Mesenchymal stem cell (in vitro differentiated cells and primary cell): ENCODE results near the gene PPM1E.
"Not testable (repeated sequence)": the region's sequence is repeated elsewhere in the genome, so short reads cannot be mapped to it uniquely, and the experiment has no call there.

Source experiments
- DNase-seq: peaks from one replicate; pipeline ENCODE4 v3.0.0-alpha.2; 2013
- H2AFZ ChIP-seq: one replicate; pipeline ENCODE4 v1.6.1; 2013; ENCODE audit warnings: low read depth, mild to moderate bottlenecking, control low read depth, inconsistent platforms, low read length, moderate library complexity
- H2AK5ac ChIP-seq: 2 replicates; pipeline ENCODE4 v1.6.1; 2013; ENCODE audit warnings: low read length, moderate library complexity, mild to moderate bottlenecking, inconsistent platforms; ENCODE audit not compliant: severe bottlenecking
- H2BK120ac ChIP-seq: one replicate; pipeline ENCODE4 v1.6.1; 2013; ENCODE audit warnings: low read depth, mild to moderate bottlenecking, inconsistent platforms, low read length, moderate library complexity
- H2BK12ac ChIP-seq, 2 experiments: one replicate each; pipeline ENCODE4 v1.6.1; 2013; ENCODE audit warnings: inconsistent platforms in 2 of 2, low read length in 2 of 2, mild to moderate bottlenecking in 2 of 2, moderate library complexity in 2 of 2, control low read depth in 1 of 2
- H2BK15ac ChIP-seq: one replicate; pipeline ENCODE4 v1.6.1; 2013; ENCODE audit warnings: mild to moderate bottlenecking, low read depth, inconsistent platforms; ENCODE audit not compliant: poor library complexity, severe bottlenecking
- H2BK5ac ChIP-seq: 2 replicates; pipeline ENCODE4 v1.6.1; 2013; ENCODE audit warnings: low read depth, mild to moderate bottlenecking, low read length, control low read depth, inconsistent platforms; ENCODE audit not compliant: poor library complexity, severe bottlenecking
- H3K14ac ChIP-seq, 2 experiments: one replicate each; pipeline ENCODE4 v1.6.1; 2013; ENCODE audit warnings: inconsistent platforms in 2 of 2, low read length in 2 of 2, control low read depth in 1 of 2, mild to moderate bottlenecking in 1 of 2, moderate library complexity in 1 of 2
- H3K18ac ChIP-seq, 2 experiments: one replicate each; pipeline ENCODE4 v1.6.1; 2013; ENCODE audit warnings: inconsistent platforms in 2 of 2, low read length in 2 of 2, control low read depth in 1 of 2, low read depth in 1 of 2, mild to moderate bottlenecking in 1 of 2
- H3K23ac ChIP-seq, 2 experiments: one replicate each; pipeline ENCODE4 v1.6.1; 2013; ENCODE audit warnings: inconsistent platforms in 2 of 2, low read length in 2 of 2, mild to moderate bottlenecking in 2 of 2, moderate library complexity in 2 of 2, control low read depth in 1 of 2
- H3K27ac ChIP-seq: 2 replicates; pipeline ENCODE4 v1.5.1; 2013; ENCODE audit warnings: mild to moderate bottlenecking, moderate library complexity, low read length, control low read depth, inconsistent platforms; ENCODE audit not compliant: poor library complexity, severe bottlenecking
- H3K27me3 ChIP-seq, 2 experiments: 2 replicates each; pipeline versions ENCODE4 v1.6.1 to v1.7.0; 2013; ENCODE audit warnings: low read length in 2 of 2, mild to moderate bottlenecking in 2 of 2, moderate library complexity in 2 of 2, control low read depth in 1 of 2, inconsistent platforms in 1 of 2; ENCODE audit not compliant: control insufficient read depth in 1 of 2, insufficient read depth in 1 of 2
- H3K36me3 ChIP-seq, 2 experiments: 2 replicates each; pipeline versions ENCODE4 v1.6.1 to v1.7.0; 2013; ENCODE audit warnings: low read length in 2 of 2, control low read depth in 1 of 2, inconsistent platforms in 1 of 2, low read depth in 1 of 2, mild to moderate bottlenecking in 1 of 2; ENCODE audit not compliant: insufficient read depth in 2 of 2, control insufficient read depth in 1 of 2
- H3K4ac ChIP-seq, 2 experiments: one replicate each; pipeline ENCODE4 v1.6.1; 2013; ENCODE audit warnings: inconsistent platforms in 2 of 2, low read length in 2 of 2, mild to moderate bottlenecking in 2 of 2, moderate library complexity in 2 of 2, control low read depth in 1 of 2, low read depth in 1 of 2
- H3K4me1 ChIP-seq: 2 replicates; pipeline ENCODE4 v1.6.1; 2013; ENCODE audit warnings: low read depth, low read length, control low read depth; ENCODE audit not compliant: control insufficient read depth, insufficient read depth
- H3K4me2 ChIP-seq: 2 replicates; pipeline ENCODE4 v1.6.1; 2013; ENCODE audit warnings: low read length, mild to moderate bottlenecking, inconsistent platforms; ENCODE audit not compliant: poor library complexity, severe bottlenecking
- H3K4me3 ChIP-seq, 2 experiments: 2 replicates each; pipeline versions ENCODE4 v1.5.1 to v1.7.0; 2013; ENCODE audit warnings: low read length in 2 of 2, mild to moderate bottlenecking in 2 of 2, control low read depth in 1 of 2, low read depth in 1 of 2; ENCODE audit not compliant: insufficient read depth in 1 of 2
- H3K79me1 ChIP-seq: replicated peaks from 2 replicates; pipeline ENCODE4 v1.6.1; 2013; ENCODE audit warnings: mild to moderate bottlenecking, control low read depth, low read length, inconsistent platforms; ENCODE audit not compliant: poor library complexity, severe bottlenecking
- H3K9ac ChIP-seq: 2 replicates; pipeline ENCODE4 v1.7.0; 2013; ENCODE audit warnings: mild to moderate bottlenecking, low read length, moderate library complexity
- H3K9me3 ChIP-seq: 2 replicates; pipeline ENCODE4 v1.7.0; 2013; ENCODE audit warnings: mild to moderate bottlenecking, low read length; ENCODE audit not compliant: control insufficient read depth
- H4K8ac ChIP-seq: one replicate; pipeline ENCODE4 v1.6.1; 2013; ENCODE audit warnings: inconsistent platforms, mild to moderate bottlenecking, low read length, moderate library complexity
- H4K91ac ChIP-seq: one replicate; pipeline ENCODE4 v1.6.1; 2013; ENCODE audit warnings: mild to moderate bottlenecking, low read length, inconsistent platforms
- WGBS: methylation state at CpG from one replicate; pipeline ENCODE4 v1.1.7; 2013; ENCODE audit warnings: mixed read lengths; 5-methylcytosine and 5-hydroxymethylcytosine counted together

PPM1E gene

DNA sequence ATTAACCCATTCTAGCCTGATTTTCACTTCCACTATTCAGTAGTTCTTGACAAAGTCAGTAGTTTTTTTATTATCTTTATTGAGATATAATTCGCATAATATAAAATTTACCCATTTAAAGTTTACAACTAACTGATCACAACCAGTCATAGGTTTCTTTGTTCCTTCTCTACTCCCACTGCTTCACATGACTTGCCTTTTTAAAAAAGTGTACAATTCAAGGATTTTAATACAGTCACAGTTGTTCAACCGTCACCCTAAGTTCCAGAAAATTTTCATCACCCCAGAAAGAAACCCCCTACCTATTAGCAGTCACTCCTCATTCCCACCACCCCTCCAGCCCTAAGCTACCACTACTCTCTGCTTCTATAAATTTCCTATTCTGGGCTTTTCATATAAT is 188.5 kb downstream of the PPM1E start:
- Histone ChIP-seq H3K4me3 (no peak overlapping the region), H2BK15ac (no peak overlapping the region), H3K4me2 (no peak overlapping the region), H3K36me3 (no peaks in the 10 kb centered on the region), H3K14ac (no peak overlapping the region), H4K91ac (no peak overlapping the region), H2BK120ac (no peak overlapping the region), H3K27ac (no peak overlapping the region), H3K4me1 (no peaks in the 10 kb centered on the region), H3K18ac (no peak overlapping the region), H2BK12ac (no peak overlapping the region), H2AFZ (no peak overlapping the region), H3K79me1 (no peaks in the 10 kb centered on the region), H2AK5ac (no peak overlapping the region), H3K23ac (no peak overlapping the region), H3K27me3 (no peaks in the 10 kb centered on the region), H3K9me3 (peaks cover 15% of the 10 kb centered on the region), H2BK5ac (no peak overlapping the region), H3K4ac (no peak overlapping the region), H4K8ac (no peak overlapping the region), H3K9ac (no peak overlapping the region)
- 100% methylated on average over 2 of the region's 2 CpGs for WGBS
- no peak for DNase-seq

DNA sequence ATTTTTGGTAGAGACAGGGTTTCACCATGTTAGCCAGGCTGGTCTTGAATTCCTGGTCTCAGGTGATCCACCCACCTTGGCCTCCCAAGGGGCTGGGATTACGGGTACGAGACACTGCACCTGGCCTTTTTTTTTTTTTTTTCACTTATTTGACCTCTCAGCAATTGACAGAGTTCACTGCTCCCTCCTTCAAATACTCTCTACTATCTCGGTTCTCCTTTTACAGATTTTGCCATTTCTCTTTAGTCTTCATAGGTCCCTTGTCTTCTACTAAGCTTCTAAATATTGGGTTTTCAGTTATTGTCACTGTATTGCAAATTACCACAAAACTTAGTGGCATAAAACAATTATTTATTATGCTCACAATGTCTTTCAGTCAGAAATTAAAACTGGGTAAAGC is 191.8 kb downstream of the PPM1E start:
- H2AFZ ChIP-seq: no peak overlapping the region
- no peak overlapping the region for H4K8ac ChIP-seq
- H3K23ac ChIP-seq: no peak overlapping the region
- no peaks in the 10 kb centered on the region for H3K27me3 ChIP-seq
- no peak overlapping the region for H4K91ac ChIP-seq
- H2AK5ac ChIP-seq: no peak overlapping the region
- H2BK15ac ChIP-seq: no peak overlapping the region
- no peak overlapping the region for H3K27ac ChIP-seq
- H2BK12ac ChIP-seq: no peak overlapping the region
- no peaks in the 10 kb centered on the region for H3K4me1 ChIP-seq
- no peaks in the 10 kb centered on the region for H3K36me3 ChIP-seq
- H3K4me2 ChIP-seq: no peak overlapping the region
- no peak overlapping the region for H2BK120ac ChIP-seq
- no peak overlapping the region for H2BK5ac ChIP-seq
- H3K9me3 ChIP-seq: peaks cover 39% of the 10 kb centered on the region
- no peak overlapping the region for H3K9ac ChIP-seq
- H3K4me3 ChIP-seq: no peak overlapping the region
- DNase-seq: no peak
- no peak overlapping the region for H3K4ac ChIP-seq
- WGBS: 100% methylated on average over 2 of the region's 3 CpGs
- no peaks in the 10 kb centered on the region for H3K79me1 ChIP-seq
- H3K14ac ChIP-seq: no peak overlapping the region
- no peak overlapping the region for H3K18ac ChIP-seq

DNA sequence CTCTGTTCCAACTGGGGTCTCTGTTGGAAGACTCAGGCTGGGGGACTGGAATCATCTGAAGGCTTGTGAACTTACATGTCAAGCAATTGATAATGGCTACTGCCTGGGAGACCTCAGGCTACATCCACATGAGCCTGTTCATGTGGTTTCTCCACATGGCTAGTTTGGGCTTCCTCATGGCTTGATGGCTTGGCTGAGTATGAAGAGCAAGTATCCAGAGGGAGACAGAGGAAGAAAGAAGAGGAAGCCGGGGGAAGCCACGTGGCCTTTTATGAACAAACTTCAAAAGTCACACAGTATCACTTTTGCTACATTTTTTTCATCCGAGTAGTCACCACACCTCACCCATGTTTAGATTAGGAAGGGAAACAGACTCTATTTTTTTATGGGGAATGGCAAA is 192.2 kb downstream of the PPM1E start:
- H3K4me3 ChIP-seq: no peak overlapping the region
- H4K8ac ChIP-seq: no peak overlapping the region
- no peak for DNase-seq
- H3K4ac ChIP-seq: no peak overlapping the region
- no peak overlapping the region for H3K4me2 ChIP-seq
- no peak overlapping the region for H2AK5ac ChIP-seq
- no peaks in the 10 kb centered on the region for H3K79me1 ChIP-seq
- no peaks in the 10 kb centered on the region for H3K4me1 ChIP-seq
- no peak overlapping the region for H2BK15ac ChIP-seq
- 80% methylated on average over 1 of the region's 3 CpGs for WGBS
- no peak overlapping the region for H2BK12ac ChIP-seq
- no peak overlapping the region for H3K23ac ChIP-seq
- H3K9ac ChIP-seq: no peak overlapping the region
- H2AFZ ChIP-seq: no peak overlapping the region
- no peaks in the 10 kb centered on the region for H3K27me3 ChIP-seq
- H3K36me3 ChIP-seq: no peaks in the 10 kb centered on the region
- H2BK5ac ChIP-seq: no peak overlapping the region
- no peak overlapping the region for H3K27ac ChIP-seq
- no peak overlapping the region for H3K18ac ChIP-seq
- no peak overlapping the region for H2BK120ac ChIP-seq
- H4K91ac ChIP-seq: no peak overlapping the region
- no peak overlapping the region for H3K14ac ChIP-seq
- H3K9me3 ChIP-seq: peaks cover 39% of the 10 kb centered on the region

DNA sequence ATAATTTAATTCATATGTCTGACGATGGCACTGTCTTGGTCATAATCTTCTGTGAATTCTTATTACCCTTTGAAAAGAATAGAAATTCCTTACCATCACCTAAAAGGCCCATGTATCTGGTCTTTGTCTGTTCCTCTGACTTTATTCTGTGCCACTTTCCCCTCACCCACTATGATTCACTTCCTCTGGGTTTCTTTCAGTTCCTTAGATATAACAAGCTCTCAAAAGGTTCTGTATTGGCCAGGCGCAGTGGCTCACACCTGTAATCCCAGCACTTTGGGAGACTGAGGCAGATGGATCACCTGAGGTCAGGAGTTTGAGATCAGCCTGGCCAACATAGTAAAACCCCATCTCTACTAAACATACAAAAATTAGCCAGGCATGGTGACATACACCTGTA is 198.7 kb downstream of the PPM1E start:
- H2AK5ac ChIP-seq, H3K9ac ChIP-seq, H2AFZ ChIP-seq, H4K8ac ChIP-seq, H3K36me3 ChIP-seq, H2BK15ac ChIP-seq, H3K79me1 ChIP-seq, H3K4ac ChIP-seq, H3K14ac ChIP-seq, H3K4me2 ChIP-seq, H3K4me3 ChIP-seq, H3K27me3 ChIP-seq, H3K27ac ChIP-seq, H2BK120ac ChIP-seq, DNase-seq, H3K18ac ChIP-seq, H2BK5ac ChIP-seq, H4K91ac ChIP-seq, H3K4me1 ChIP-seq, H2BK12ac ChIP-seq, H3K23ac ChIP-seq: not testable (repeated sequence)
- WGBS: 65% methylated on average over 2 of the region's 2 CpGs
- H3K9me3 ChIP-seq: peaks cover 22% of the 10 kb centered on the region
